GM18526 (cell line): Measurements from ENCODE around the gene UBAC2.

Source experiments
- POLR2A ChIP-seq: IDR thresholded peaks from 3 replicates; pipeline ENCODE4 v1.6.1; 2011; ENCODE audit not compliant: insufficient read length; ENCODE audit errors: extremely low read depth

The UBAC2 gene

GRCh38 chr13:99246100-99246499, 45.4 kb downstream of the UBAC2 start:
- no peak for TF ChIP-seq POLR2A

- no peak for TF ChIP-seq POLR2A
Observed at GRCh38 chr13:99250982-99251825, 50.5 kb downstream of the UBAC2 start.

GRCh38 chr13:99251921-99252320, 51.3 kb downstream of the UBAC2 start:
- no peak for TF ChIP-seq POLR2A

- TF ChIP-seq POLR2A, result no peak
Observed at GRCh38 chr13:99254830-99255229, 54.2 kb downstream of the UBAC2 start.

- no peak for TF ChIP-seq POLR2A
Observed at GRCh38 chr13:99255271-99255670, 54.6 kb downstream of the UBAC2 start.

GRCh38 chr13:99256283-99256682, 55.6 kb downstream of the UBAC2 start:
- no peak for TF ChIP-seq POLR2A

GRCh38 chr13:99256709-99257108, 56.1 kb downstream of the UBAC2 start:
- no peak for TF ChIP-seq POLR2A

- TF ChIP-seq POLR2A, result no peak
Observed at GRCh38 chr13:99257291-99257690, 56.6 kb downstream of the UBAC2 start.

- no peak for TF ChIP-seq POLR2A
Observed at GRCh38 chr13:99258210-99258860, 57.7 kb downstream of the UBAC2 start, which contains the start of gene GPR18. TSS of gene GPR18 (minus strand) at chr13:99258379. CDS start at chr13:99255872, 2,507 bp downstream.

- TF ChIP-seq POLR2A, result no peak
Observed at GRCh38 chr13:99258946-99259345, 58.3 kb downstream of the UBAC2 start.

GRCh38 chr13:99260216-99260615, 59.6 kb downstream of the UBAC2 start:
- TF ChIP-seq POLR2A, result no peak

GRCh38 chr13:99261059-99261458, 60.4 kb downstream of the UBAC2 start:
- no peak for TF ChIP-seq POLR2A

GRCh38 chr13:99263126-99263785, 62.6 kb downstream of the UBAC2 start:
- no peak for TF ChIP-seq POLR2A

- no peak for TF ChIP-seq POLR2A
Observed at GRCh38 chr13:99264051-99264450, 63.4 kb downstream of the UBAC2 start.

GRCh38 chr13:99265162-99265800, 64.6 kb downstream of the UBAC2 start:
- TF ChIP-seq POLR2A, result no peak

GRCh38 chr13:99265821-99266426, 65.3 kb downstream of the UBAC2 start:
- no peak for TF ChIP-seq POLR2A

- no peak for TF ChIP-seq POLR2A
Observed at GRCh38 chr13:99266827-99267226, 66.2 kb downstream of the UBAC2 start.
